COR-L47 (cell line): ENCODE data around the gene STAT5B.
A peak's percentile ranks its signal among the peaks of the same experiment; 100 is the strongest.
"Not testable (repeated sequence)": the region's sequence is repeated elsewhere in the genome, so short reads cannot be mapped to it uniquely, and the experiment has no call there.

Experiments
- DNase-seq: peaks from one replicate; lab custom pipeline; 2025; lab: John Stamatoyannopoulos, UW

Gene STAT5B

GRCh38 chr17:42233156-42233555 is 43.0 kb downstream of the STAT5B start:
- no peak for DNase-seq

- DNase-seq, result no peak
These were observed 46.0 kb downstream of the STAT5B start for GRCh38 chr17:42230225-42230624.

- no peak for DNase-seq
These were observed 48.1 kb downstream of the STAT5B start for GRCh38 chr17:42227849-42228700.

GRCh38 chr17:42225646-42226045 is 50.5 kb downstream of the STAT5B start:
- DNase-seq, result no peak

- DNase-seq, result no peak
These were observed 51.5 kb downstream of the STAT5B start for GRCh38 chr17:42224651-42225050.

GRCh38 chr17:42221886-42222745 is 54.1 kb downstream of the STAT5B start:
- peak; percentile 6 for DNase-seq

GRCh38 chr17:42219280-42219679 is 56.9 kb downstream of the STAT5B start:
- not testable (repeated sequence) for DNase-seq

GRCh38 chr17:42214156-42214555 is 62.0 kb downstream of the STAT5B start:
- DNase-seq, result no peak

- DNase-seq, result no peak
These were observed 63.8 kb downstream of the STAT5B start for GRCh38 chr17:42212382-42212781.

GRCh38 chr17:42211921-42212341 is 64.3 kb downstream of the STAT5B start:
- DNase-seq, result not testable (repeated sequence)

- no peak for DNase-seq
These were observed 66.1 kb downstream of the STAT5B start for GRCh38 chr17:42210046-42210445.

GRCh38 chr17:42206153-42206612 is 70.0 kb downstream of the STAT5B start:
- DNase-seq, result not testable (repeated sequence)

GRCh38 chr17:42203354-42203753 is 72.8 kb downstream of the STAT5B start:
- no peak for DNase-seq

GRCh38 chr17:42202696-42203095 is 73.5 kb downstream of the STAT5B start:
- no peak for DNase-seq

- DNase-seq, result no peak
These were observed 74.0 kb downstream of the STAT5B start for GRCh38 chr17:42202159-42202558.

GRCh38 chr17:42201458-42201772 is 74.8 kb downstream of the STAT5B start:
- DNase-seq, result no peak

- DNase-seq, result no peak
These were observed 75.3 kb downstream of the STAT5B start for GRCh38 chr17:42200706-42201457.

- DNase-seq, result no peak
These were observed 76.7 kb downstream of the STAT5B start for GRCh38 chr17:42199416-42200011.

- DNase-seq, result no peak
These were observed 77.3 kb downstream of the STAT5B start for GRCh38 chr17:42198897-42199296.

GRCh38 chr17:42197564-42198156 is 78.5 kb downstream of the STAT5B start:
- no peak for DNase-seq
